WTC11 (cell line): ENCODE measurements around the gene PIGP. TPM values are rescaled to one million over a fixed set of nuclear protein-coding genes. Genes with fewer than 3 reads are reported as not detected.
A peak's percentile ranks its signal among the peaks of the same experiment; 100 is the strongest.

ENCODE experiments used
- ATAC-seq: fragments of 200-7000 bp; cut with Tn5 transposase; 2 replicates; pipeline ENCODE4 v1.10.0; 2021; ENCODE audit warnings: mild to moderate bottlenecking, moderate library complexity
- CTCF ChIA-PET: fragments of 300-600 bp; sonication (Branson Sonifier 250); formaldehyde crosslinking; loops from one replicate; lab custom pipeline; 2021; ENCODE audit warnings: antibody characterized with exemption; lab: Charles Lee
- POLR2A ChIA-PET: fragments of 350-600 bp; sonication (Branson Sonifier 250); formaldehyde crosslinking; loops from one replicate; lab custom pipeline; 2021; ENCODE audit warnings: antibody characterized with exemption; lab: Charles Lee
- DNase-seq: peaks from one replicate; pipeline ENCODE4 v3.0.0; 2021; ENCODE audit warnings: low spot score
- H3K27ac Mint-ChIP-seq: 2 replicates; pipeline ENCODE4 v1.8.0; 2021; ENCODE audit warnings: mixed read lengths
- H3K27me3 Mint-ChIP-seq: 2 replicates; pipeline ENCODE4 v1.8.0; 2021; ENCODE audit warnings: low read depth, mild to moderate bottlenecking, moderate library complexity, mixed read lengths
- H3K36me3 Mint-ChIP-seq: 2 replicates; pipeline ENCODE4 v1.8.0; 2021; ENCODE audit warnings: mixed read lengths
- H3K4me1 Mint-ChIP-seq: 2 replicates; pipeline ENCODE4 v1.8.0; 2022; ENCODE audit warnings: mixed read lengths
- H3K4me3 Mint-ChIP-seq: 2 replicates; pipeline ENCODE4 v1.8.0; 2021; ENCODE audit warnings: mild to moderate bottlenecking, moderate library complexity, mixed read lengths
- H3K9me3 Mint-ChIP-seq: 2 replicates; pipeline ENCODE4 v1.8.0; 2021; ENCODE audit warnings: mixed read lengths
- ATF1 ChIP-seq: sonication (generic); formaldehyde crosslinking; IDR thresholded peaks from 2 replicates; pipeline ENCODE4 v1.8.1; 2023; ENCODE audit warnings: mild to moderate bottlenecking, moderate library complexity, missing genetic modification reagents
- CBFB ChIP-seq: sonication (generic); formaldehyde crosslinking; IDR thresholded peaks from 2 replicates; pipeline ENCODE4 v1.8.1; 2022; ENCODE audit warnings: mild to moderate bottlenecking, low read depth, missing genetic modification reagents
- CREB1 ChIP-seq: sonication (generic); formaldehyde crosslinking; IDR thresholded peaks from 2 replicates; pipeline ENCODE4 v1.8.0; 2023; ENCODE audit warnings: mild to moderate bottlenecking, missing genetic modification reagents
- CTCF ChIP-seq: fragments of 200-600 bp; IDR thresholded peaks from 2 replicates; pipeline ENCODE4 v1.8.0; 2022; ENCODE audit warnings: antibody characterized with exemption
- EMX1 ChIP-seq: fragments of 250-450 bp; sonication (Bioruptor Pico); IDR thresholded peaks from 2 replicates; pipeline ENCODE4 v1.8.0; 2021; ENCODE audit warnings: mild to moderate bottlenecking
- ESRRA ChIP-seq: sonication (generic); formaldehyde crosslinking; IDR thresholded peaks from 2 replicates; pipeline ENCODE4 v1.8.1; 2022; ENCODE audit warnings: mild to moderate bottlenecking, missing genetic modification reagents, borderline replicate concordance
- GABPB1 ChIP-seq: sonication (generic); formaldehyde crosslinking; IDR thresholded peaks from 2 replicates; pipeline ENCODE4 v1.8.1; 2023; ENCODE audit warnings: mild to moderate bottlenecking, missing genetic modification reagents
- GTF2I ChIP-seq: fragments of 250-450 bp; sonication (Bioruptor Pico); conservative IDR thresholded peaks from 2 replicates; pipeline ENCODE4 v1.4.0; 2021; ENCODE audit warnings: mild to moderate bottlenecking
- HMGXB4 ChIP-seq: sonication (generic); formaldehyde crosslinking; IDR thresholded peaks from 2 replicates; pipeline ENCODE4 v1.8.1; 2023; ENCODE audit warnings: mild to moderate bottlenecking, moderate library complexity, missing genetic modification reagents
- IRF1 ChIP-seq: sonication (generic); formaldehyde crosslinking; IDR thresholded peaks from 2 replicates; pipeline ENCODE4 v1.8.0; 2023; ENCODE audit warnings: missing genetic modification reagents
- NFE2L1 ChIP-seq: sonication (generic); formaldehyde crosslinking; IDR thresholded peaks from 2 replicates; pipeline ENCODE4 v1.8.1; 2023; ENCODE audit warnings: missing genetic modification reagents
- SP1 ChIP-seq: sonication (generic); formaldehyde crosslinking; conservative IDR thresholded peaks from 2 replicates; pipeline ENCODE4 v1.8.1; 2022; ENCODE audit warnings: missing genetic modification reagents
- total RNA-seq: library from RNA; stranded (reverse); gene quantifications from 3 replicates; pipeline ENCODE4 v1.2.3, GENCODE V29; 2021
- TF ChIP-seq, protein P1 (sequence below): sonication (generic); formaldehyde crosslinking; IDR thresholded peaks from 2 replicates; pipeline ENCODE4 v1.8.0; 2022; ENCODE audit warnings: mild to moderate bottlenecking, missing genetic modification reagents
- TF ChIP-seq, protein P2 (sequence below): sonication (generic); formaldehyde crosslinking; IDR thresholded peaks from 2 replicates; pipeline ENCODE4 v1.8.1; 2023; ENCODE audit warnings: mild to moderate bottlenecking, missing genetic modification reagents
- TF ChIP-seq, protein P3 (sequence below): sonication (generic); formaldehyde crosslinking; IDR thresholded peaks from 2 replicates; pipeline ENCODE4 v1.8.0; 2022; ENCODE audit warnings: missing genetic modification reagents
- TF ChIP-seq, protein P4 (sequence below): sonication (generic); formaldehyde crosslinking; IDR thresholded peaks from 2 replicates; pipeline ENCODE4 v1.8.0; 2023; ENCODE audit warnings: missing genetic modification reagents, mild to moderate bottlenecking, borderline replicate concordance

The PIGP gene
- total RNA-seq, 1 experiment from 2014 or later, result 10.9 TPM

DNA sequence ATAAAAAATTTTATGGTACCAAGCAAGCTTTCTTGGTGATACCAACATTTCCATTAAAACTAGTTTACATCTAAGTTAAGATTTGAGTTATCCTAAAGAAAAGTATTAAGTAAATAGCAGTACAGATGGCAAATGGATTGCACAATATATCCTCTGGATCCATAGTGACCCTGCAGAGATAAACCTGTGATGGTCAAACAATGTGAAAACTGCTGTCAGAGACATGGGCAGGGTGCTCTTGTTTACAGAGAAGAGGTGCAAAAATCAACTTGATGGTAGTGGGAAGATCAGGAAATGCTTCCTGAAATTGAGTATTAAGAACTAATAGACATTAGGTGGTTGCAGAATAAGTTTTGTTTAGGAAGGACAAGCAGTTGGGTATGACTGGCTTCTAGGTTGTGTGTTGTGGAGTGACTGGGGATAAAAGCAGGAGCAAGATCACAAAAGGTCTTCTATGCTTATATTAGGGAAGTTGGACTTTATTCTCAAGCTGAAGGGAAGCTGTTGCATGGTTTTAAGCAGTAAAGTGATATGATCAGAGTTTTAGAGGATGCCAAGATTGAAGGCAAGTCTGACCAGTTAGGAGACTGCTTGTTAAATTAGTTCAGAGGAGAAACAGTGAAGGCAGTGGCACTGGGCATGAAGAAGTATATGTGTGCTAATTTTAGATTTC lies 10.1 kb upstream of the PIGP start:
- Mint-ChIP-seq H3K36me3 (no peaks in the 10 kb centered on the region), H3K27ac (no peak overlapping the region), H3K9me3 (no peaks in the 10 kb centered on the region), H3K4me1 (no peaks in the 10 kb centered on the region), H3K27me3 (no peaks in the 10 kb centered on the region), H3K4me3 (no peak overlapping the region)
- POLR2A ChIA-PET, result no interaction called here
- ATAC-seq (no peak), DNase-seq (no peak)
- CTCF ChIA-PET, result interaction anchor here (0.6 to 1.5 kb wide), 4 partner anchors 73 to 106 kb away, joined by 3 to 5 read pairs (median 4); no protein-coding TSS in a partner anchor
- TF ChIP-seq, protein P1, sequence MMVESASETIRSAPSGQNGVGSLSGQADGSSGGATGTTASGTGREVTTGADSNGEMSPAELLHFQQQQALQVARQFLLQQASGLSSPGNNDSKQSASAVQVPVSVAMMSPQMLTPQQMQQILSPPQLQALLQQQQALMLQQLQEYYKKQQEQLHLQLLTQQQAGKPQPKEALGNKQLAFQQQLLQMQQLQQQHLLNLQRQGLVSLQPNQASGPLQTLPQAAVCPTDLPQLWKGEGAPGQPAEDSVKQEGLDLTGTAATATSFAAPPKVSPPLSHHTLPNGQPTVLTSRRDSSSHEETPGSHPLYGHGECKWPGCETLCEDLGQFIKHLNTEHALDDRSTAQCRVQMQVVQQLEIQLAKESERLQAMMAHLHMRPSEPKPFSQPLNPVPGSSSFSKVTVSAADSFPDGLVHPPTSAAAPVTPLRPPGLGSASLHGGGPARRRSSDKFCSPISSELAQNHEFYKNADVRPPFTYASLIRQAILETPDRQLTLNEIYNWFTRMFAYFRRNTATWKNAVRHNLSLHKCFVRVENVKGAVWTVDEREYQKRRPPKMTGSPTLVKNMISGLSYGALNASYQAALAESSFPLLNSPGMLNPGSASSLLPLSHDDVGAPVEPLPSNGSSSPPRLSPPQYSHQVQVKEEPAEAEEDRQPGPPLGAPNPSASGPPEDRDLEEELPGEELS (CRISPR knock-in tag), result no peak
- TF ChIP-seq GABPB1 (CRISPR knock-in tag), result peak; percentile 46; the same call in 1 of the 2 replicates

- CTCF ChIA-PET, result interaction anchor here (0.6 to 1.5 kb wide), 3 partner anchors 72 to 106 kb away, joined by 3 to 5 read pairs (median 4); no protein-coding TSS in a partner anchor
- H3K9me3 Mint-ChIP-seq, result no peaks in the 10 kb centered on the region
- no peak for ATAC-seq
- TF ChIP-seq ATF1 (CRISPR knock-in tag) (no peak), SP1 (CRISPR knock-in tag) (no peak), CBFB (no peak), EMX1 (CRISPR knock-in tag) (no peak), CREB1 (CRISPR knock-in tag) (no peak), HMGXB4 (no peak), NFE2L1 (no peak), GTF2I (no peak), CTCF (no peak), IRF1 (CRISPR knock-in tag) (no peak), ESRRA (CRISPR knock-in tag) (no peak)
- TF ChIP-seq, protein P2, sequence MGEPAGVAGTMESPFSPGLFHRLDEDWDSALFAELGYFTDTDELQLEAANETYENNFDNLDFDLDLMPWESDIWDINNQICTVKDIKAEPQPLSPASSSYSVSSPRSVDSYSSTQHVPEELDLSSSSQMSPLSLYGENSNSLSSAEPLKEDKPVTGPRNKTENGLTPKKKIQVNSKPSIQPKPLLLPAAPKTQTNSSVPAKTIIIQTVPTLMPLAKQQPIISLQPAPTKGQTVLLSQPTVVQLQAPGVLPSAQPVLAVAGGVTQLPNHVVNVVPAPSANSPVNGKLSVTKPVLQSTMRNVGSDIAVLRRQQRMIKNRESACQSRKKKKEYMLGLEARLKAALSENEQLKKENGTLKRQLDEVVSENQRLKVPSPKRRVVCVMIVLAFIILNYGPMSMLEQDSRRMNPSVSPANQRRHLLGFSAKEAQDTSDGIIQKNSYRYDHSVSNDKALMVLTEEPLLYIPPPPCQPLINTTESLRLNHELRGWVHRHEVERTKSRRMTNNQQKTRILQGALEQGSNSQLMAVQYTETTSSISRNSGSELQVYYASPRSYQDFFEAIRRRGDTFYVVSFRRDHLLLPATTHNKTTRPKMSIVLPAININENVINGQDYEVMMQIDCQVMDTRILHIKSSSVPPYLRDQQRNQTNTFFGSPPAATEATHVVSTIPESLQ (CRISPR knock-in tag), result no peak
- TF ChIP-seq, protein P3, sequence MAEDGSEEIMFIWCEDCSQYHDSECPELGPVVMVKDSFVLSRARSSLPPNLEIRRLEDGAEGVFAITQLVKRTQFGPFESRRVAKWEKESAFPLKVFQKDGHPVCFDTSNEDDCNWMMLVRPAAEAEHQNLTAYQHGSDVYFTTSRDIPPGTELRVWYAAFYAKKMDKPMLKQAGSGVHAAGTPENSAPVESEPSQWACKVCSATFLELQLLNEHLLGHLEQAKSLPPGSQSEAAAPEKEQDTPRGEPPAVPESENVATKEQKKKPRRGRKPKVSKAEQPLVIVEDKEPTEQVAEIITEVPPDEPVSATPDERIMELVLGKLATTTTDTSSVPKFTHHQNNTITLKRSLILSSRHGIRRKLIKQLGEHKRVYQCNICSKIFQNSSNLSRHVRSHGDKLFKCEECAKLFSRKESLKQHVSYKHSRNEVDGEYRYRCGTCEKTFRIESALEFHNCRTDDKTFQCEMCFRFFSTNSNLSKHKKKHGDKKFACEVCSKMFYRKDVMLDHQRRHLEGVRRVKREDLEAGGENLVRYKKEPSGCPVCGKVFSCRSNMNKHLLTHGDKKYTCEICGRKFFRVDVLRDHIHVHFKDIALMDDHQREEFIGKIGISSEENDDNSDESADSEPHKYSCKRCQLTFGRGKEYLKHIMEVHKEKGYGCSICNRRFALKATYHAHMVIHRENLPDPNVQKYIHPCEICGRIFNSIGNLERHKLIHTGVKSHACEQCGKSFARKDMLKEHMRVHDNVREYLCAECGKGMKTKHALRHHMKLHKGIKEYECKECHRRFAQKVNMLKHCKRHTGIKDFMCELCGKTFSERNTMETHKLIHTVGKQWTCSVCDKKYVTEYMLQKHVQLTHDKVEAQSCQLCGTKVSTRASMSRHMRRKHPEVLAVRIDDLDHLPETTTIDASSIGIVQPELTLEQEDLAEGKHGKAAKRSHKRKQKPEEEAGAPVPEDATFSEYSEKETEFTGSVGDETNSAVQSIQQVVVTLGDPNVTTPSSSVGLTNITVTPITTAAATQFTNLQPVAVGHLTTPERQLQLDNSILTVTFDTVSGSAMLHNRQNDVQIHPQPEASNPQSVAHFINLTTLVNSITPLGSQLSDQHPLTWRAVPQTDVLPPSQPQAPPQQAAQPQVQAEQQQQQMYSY (CRISPR knock-in tag), result no peak
- TF ChIP-seq, protein P4, sequence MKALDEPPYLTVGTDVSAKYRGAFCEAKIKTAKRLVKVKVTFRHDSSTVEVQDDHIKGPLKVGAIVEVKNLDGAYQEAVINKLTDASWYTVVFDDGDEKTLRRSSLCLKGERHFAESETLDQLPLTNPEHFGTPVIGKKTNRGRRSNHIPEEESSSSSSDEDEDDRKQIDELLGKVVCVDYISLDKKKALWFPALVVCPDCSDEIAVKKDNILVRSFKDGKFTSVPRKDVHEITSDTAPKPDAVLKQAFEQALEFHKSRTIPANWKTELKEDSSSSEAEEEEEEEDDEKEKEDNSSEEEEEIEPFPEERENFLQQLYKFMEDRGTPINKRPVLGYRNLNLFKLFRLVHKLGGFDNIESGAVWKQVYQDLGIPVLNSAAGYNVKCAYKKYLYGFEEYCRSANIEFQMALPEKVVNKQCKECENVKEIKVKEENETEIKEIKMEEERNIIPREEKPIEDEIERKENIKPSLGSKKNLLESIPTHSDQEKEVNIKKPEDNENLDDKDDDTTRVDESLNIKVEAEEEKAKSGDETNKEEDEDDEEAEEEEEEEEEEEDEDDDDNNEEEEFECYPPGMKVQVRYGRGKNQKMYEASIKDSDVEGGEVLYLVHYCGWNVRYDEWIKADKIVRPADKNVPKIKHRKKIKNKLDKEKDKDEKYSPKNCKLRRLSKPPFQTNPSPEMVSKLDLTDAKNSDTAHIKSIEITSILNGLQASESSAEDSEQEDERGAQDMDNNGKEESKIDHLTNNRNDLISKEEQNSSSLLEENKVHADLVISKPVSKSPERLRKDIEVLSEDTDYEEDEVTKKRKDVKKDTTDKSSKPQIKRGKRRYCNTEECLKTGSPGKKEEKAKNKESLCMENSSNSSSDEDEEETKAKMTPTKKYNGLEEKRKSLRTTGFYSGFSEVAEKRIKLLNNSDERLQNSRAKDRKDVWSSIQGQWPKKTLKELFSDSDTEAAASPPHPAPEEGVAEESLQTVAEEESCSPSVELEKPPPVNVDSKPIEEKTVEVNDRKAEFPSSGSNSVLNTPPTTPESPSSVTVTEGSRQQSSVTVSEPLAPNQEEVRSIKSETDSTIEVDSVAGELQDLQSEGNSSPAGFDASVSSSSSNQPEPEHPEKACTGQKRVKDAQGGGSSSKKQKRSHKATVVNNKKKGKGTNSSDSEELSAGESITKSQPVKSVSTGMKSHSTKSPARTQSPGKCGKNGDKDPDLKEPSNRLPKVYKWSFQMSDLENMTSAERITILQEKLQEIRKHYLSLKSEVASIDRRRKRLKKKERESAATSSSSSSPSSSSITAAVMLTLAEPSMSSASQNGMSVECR (CRISPR knock-in tag), result no peak
Observed at GRCh38 chr21:37082375-37082774, 9.5 kb upstream of the PIGP start.

More at GRCh38 chr21:37082375-37082774, 9.5 kb upstream of the PIGP start:
- no peaks in the 10 kb centered on the region for H3K4me1 Mint-ChIP-seq
- no peaks in the 10 kb centered on the region for H3K36me3 Mint-ChIP-seq
- POLR2A ChIA-PET, result no interaction called here
- H3K4me3 Mint-ChIP-seq, result no peak overlapping the region
- no peak overlapping the region for H3K27ac Mint-ChIP-seq
- no peak for DNase-seq
- no peaks in the 10 kb centered on the region; the same call in 1 of the 2 replicates for H3K27me3 Mint-ChIP-seq
